HG03565 (cell line): ENCODE results near the gene KRT14.
"Not testable (repeated sequence)": the region's sequence is repeated elsewhere in the genome, so short reads cannot be mapped to it uniquely, and the experiment has no call there.

Source experiments
- ATAC-seq: cut with Tn5 transposase; IDR thresholded peaks from one replicate; pipeline ENCODE4 v1.9.1; 2021; ENCODE audit warnings: mild to moderate bottlenecking, moderate library complexity; ENCODE audit not compliant: unreplicated experiment

KRT14 gene

GRCh38 chr17:41623184-41623861 is 36.6 kb upstream of the KRT14 start:
- ATAC-seq, result not testable (repeated sequence)

GRCh38 chr17:41622340-41623183 is 35.9 kb upstream of the KRT14 start:
- not testable (repeated sequence) for ATAC-seq

- ATAC-seq, result no peak
Observed at GRCh38 chr17:41621916-41622315, 35.2 kb upstream of the KRT14 start.

- not testable (repeated sequence) for ATAC-seq
Observed at GRCh38 chr17:41621435-41621817, 34.7 kb upstream of the KRT14 start.

GRCh38 chr17:41620583-41621434 is 34.1 kb upstream of the KRT14 start:
- no peak for ATAC-seq

GRCh38 chr17:41619927-41620582 is 33.4 kb upstream of the KRT14 start:
- ATAC-seq, result not testable (repeated sequence)

GRCh38 chr17:41619036-41619926 is 32.6 kb upstream of the KRT14 start:
- ATAC-seq, result no peak

- ATAC-seq, result no peak
Observed at GRCh38 chr17:41618341-41619035, 31.8 kb upstream of the KRT14 start.

GRCh38 chr17:41617698-41618097 is 31.0 kb upstream of the KRT14 start:
- ATAC-seq, result no peak

- no peak for ATAC-seq
Observed at GRCh38 chr17:41617136-41617535, 30.4 kb upstream of the KRT14 start.

- not testable (repeated sequence) for ATAC-seq
Observed at GRCh38 chr17:41616486-41616885, 29.8 kb upstream of the KRT14 start.

GRCh38 chr17:41615454-41615853 is 28.8 kb upstream of the KRT14 start:
- no peak for ATAC-seq

GRCh38 chr17:41614767-41615166 is 28.1 kb upstream of the KRT14 start:
- not testable (repeated sequence) for ATAC-seq

- no peak for ATAC-seq
Observed at GRCh38 chr17:41614098-41614497, 27.4 kb upstream of the KRT14 start.

- ATAC-seq, result no peak
Observed at GRCh38 chr17:41613277-41614082, 26.8 kb upstream of the KRT14 start.

- ATAC-seq, result not testable (repeated sequence)
Observed at GRCh38 chr17:41612376-41613160, 25.9 kb upstream of the KRT14 start, which contains the start of gene KRT16. KRT16 (minus strand) TSS chr17:41612767; CDS start chr17:41612688, 79 bp downstream.

- ATAC-seq, result no peak
Observed at GRCh38 chr17:41610965-41611640, 24.4 kb upstream of the KRT14 start.
